NCI-H524 treated with DMSO at 0.1 percent for 48 hours (cell line): ENCODE data around the gene PEX26.
"Not testable (repeated sequence)": the region's sequence is repeated elsewhere in the genome, so short reads cannot be mapped to it uniquely, and the experiment has no call there.

Experiments used
- DNase-seq: peaks from one replicate; lab custom pipeline; 2025; lab: John Stamatoyannopoulos, UW

Gene PEX26

DNA sequence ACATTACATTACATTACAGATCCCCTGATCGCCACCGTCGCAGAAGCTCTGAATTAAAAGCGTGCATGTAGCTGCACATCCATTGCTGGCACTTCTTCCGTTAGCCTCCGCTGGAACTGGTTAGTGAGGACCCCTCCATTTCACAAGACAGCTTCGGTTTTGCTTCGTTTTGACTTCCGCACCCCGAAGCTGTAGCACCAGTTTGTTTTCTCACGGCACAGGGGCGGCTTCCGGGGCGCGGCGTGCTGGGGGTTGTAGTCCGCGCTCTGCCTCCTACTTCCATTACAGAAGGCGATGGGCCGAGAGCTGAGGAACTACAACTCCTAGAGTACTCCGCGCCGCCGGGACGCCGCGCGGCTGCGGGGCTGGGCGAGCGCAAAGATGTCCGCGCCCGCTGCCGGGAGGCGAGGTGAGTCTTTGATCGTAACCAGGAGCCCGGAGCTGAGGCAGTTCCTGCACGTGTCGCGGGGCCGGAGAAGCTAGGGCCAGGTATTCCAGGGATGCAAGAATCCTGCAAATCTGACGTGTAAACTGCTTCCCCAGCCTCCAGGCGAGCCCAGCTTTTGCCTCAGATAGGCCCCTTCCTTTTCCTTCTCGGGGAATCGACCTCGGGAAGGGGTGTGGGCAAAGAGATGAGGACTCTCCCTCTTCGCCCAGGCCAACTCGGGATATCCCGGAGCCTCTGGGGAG lies at the start of gene PEX26:
Gene PEX26 (plus strand): TSS at position 352 of the 690 bp plus-strand sequence. CDS start 387 bp downstream, outside the sequence.
- peak; percentile 79 for DNase-seq

DNA sequence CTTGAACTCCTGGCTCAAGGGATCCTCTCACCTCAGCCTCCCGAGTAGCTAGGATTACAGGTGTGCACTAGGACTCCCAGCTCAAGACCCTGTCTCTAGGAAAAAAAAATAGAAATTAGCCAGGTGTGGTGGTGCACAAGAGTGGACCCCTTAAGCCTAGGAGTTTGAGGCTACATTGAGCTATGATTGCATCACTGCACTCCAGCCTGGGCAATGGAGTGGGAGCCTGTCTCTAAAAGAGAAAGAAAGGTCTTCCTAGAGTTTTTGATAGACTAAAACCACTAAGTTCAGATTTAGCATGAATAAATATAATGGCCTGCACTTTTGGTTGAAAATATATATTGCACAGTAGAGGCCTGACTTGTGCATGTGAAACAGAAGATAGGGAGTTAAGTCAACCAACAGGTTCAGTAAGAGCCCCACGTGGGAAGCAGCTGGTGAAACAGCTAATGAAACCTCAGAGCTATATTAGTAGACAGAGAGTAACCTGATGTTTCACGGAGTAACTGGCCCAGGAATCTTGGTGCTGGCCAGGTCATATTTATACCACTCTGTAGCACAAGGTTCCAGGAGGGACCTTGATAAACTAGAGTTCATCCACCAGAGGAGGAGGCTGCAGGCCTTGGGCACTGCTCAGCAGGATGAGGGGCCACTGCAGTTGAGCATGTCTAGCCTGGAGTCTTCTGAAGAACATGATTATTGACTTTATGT lies 48.8 kb upstream of the PEX26 start:
- no peak for DNase-seq

- no peak for DNase-seq
Measured at GRCh38 chr22:18029686-18030267, 48.0 kb upstream of the PEX26 start.

DNA sequence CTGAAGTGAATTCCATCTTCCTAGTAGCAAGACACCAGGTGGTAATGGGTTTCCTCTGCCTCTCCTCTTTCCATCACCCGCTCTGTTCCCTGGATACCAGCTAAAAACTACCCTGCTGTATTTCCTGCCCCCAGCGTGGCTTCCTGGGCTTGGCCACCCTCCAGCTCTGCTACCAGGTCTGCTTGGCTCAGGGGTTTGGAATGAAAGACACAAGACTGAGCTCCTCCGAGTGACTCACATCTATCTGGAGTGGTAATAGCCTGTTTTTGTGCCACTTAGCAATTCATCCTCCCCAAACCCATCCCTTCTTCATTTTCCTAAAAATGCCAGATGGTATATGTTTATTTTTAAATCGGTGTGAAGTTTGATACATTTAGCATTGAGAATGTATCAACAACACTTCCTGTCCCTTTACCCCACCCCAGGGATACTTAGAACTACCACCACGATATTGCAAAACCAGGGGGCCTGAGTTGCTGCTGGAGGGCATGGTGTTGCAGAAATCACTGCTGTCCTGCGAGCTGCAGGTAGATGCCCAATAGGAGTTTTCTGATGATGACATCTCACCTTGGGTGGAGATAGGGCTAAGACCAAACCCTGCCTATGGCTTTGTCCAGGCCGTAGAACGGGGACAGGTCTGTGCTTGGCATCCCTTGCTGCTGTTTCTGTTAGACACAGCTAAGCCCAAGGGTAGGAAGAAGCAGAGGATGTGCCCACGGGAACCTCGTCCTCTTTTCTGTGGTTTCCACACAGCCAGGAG lies 45.9 kb upstream of the PEX26 start:
- no peak for DNase-seq

GRCh38 chr22:18032455-18033101 lies 45.2 kb upstream of the PEX26 start:
- DNase-seq = peak; percentile 59

GRCh38 chr22:18033204-18033998 lies 44.4 kb upstream of the PEX26 start:
- DNase-seq = no peak

- DNase-seq = no peak
Measured at GRCh38 chr22:18034076-18034475, 43.7 kb upstream of the PEX26 start.

GRCh38 chr22:18035751-18036150 lies 42.0 kb upstream of the PEX26 start:
- no peak for DNase-seq

DNA sequence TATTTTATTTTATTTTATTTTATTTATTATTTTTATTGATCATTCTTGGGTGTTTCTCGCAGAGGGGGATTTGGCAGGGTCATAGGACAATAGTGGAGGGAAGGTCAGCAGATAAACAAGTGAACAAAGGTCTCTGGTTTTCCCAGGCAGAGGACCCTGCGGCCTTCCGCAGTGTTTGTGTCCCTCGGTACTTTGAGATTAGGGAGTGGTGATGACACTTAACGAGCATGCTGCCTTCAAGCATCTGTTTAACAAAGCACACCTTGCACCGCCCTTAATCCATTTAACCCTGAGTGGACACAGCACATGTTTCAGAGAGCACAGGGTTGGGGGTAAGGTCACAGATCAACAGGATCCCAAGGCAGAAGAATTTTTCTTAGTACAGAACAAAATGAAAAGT lies 36.9 kb upstream of the PEX26 start:
- DNase-seq = not testable (repeated sequence)

DNA sequence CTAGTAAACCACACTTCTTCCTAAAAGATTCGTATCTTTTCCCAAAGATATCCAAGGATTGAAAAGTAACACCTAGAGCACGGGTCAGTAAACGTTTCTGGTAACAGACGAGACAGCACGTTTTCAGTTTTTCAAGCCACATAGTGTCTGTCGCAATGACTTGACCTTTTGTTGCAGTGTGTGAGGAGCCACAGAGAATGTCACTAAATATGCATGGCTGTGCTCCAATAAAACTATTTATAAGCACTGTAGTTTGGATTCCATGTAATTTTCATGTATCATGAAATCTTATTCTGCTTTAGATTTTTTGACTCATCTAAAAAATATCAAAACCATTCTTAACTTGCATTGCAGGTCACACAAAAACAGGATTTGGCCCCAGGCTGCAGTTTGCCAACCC lies 35.1 kb upstream of the PEX26 start:
- no peak for DNase-seq

DNA sequence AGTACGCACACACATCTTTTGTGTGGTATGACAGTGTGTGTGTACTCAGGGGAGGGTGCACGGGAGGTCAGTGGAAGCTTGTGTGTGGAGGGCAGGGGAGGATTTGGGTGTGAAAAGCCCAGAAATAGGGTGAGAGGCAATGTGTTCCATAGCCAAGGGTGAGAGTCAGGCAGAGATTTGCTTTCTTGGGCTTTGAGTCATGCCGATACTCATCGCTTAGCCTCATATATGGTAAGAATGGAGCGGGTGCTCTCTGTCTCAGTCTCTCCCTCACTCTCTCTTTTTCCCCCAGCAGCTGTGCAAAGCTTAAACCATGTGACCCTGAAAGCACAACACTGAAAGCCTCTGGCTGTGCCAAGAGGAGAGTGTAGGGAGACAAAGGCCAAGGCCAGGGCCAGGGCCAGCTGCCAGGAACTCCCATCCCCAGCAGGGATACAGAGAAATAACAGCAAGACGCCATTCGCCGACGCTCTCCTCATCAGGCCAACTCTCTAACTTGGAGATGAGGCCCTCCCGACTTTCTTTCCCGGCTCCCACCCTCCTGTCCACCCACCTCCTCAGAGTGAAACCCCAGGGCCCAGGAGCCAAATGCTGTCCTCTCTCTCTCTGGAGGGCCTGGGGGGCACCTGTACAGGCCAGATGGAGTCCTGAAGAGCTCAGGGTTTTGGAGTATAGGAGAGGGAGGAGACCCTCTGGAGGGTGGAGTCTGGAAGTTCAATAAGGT lies 33.1 kb upstream of the PEX26 start:
- DNase-seq = no peak

DNA sequence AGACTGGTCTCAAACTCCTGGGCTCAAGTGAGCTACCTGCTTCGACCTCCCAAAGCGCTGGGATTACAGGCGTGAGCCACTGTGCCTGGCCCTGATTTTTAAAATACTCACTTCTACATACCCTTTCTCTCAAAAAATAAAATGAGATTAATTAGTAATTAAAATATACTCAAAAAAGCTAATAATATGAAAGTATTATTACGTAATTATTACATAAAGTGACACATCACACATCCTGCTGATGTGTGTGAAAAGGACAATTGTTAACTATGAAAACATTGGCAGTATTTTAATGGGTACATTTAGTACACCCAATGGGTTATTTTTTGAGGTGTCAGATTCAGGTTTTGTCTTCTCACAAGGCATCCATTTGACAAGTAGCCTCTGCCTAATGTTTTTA lies 32.0 kb upstream of the PEX26 start:
- no peak for DNase-seq

DNA sequence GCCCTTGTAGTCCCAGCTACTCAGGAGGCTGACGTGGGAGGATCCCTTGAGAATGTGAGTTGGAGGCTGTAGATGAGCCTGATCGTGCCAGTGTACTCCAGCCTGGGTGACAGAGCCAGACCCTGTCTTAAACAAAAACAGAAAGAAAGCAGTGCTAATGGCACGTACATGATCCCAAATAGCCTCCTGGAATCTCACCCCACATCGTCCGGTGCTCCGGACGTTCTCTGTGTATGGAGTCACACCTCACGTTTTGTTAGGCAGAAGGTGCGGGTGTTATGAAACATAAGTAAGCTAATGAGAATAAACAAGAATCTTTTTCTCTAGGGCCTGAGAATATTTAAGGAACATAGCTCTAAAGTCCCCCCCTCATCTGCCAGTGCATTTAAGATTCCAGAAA lies 29.7 kb upstream of the PEX26 start:
- no peak for DNase-seq

DNA sequence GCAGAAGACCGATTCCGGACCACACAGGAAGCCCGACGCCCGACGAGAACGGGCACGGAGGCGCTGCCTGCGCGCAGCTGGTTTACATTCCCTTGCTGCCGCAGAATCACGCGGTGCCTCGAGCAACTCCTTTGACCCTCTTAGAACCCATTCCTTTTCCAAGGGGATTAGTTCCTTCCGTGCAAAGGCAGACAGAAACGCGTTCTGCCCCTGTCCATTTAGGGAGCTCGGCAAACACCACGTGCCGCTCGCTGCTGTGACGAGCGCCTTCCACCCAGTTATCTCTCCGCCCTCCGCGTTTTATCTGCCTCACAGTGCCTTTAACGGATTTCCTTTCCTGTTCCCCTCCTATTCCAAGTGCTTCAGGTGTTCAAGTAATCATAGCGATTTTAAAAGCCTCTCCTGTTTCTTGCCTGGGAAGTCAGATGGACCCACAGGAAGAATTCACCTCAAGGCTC lies 29.3 kb upstream of the PEX26 start:
- DNase-seq = no peak

- DNase-seq = no peak
Measured at GRCh38 chr22:18050065-18050464, 27.7 kb upstream of the PEX26 start.

GRCh38 chr22:18051113-18051512 lies 26.7 kb upstream of the PEX26 start:
- not testable (repeated sequence) for DNase-seq

- not testable (repeated sequence) for DNase-seq
Measured at GRCh38 chr22:18053216-18053946, 24.4 kb upstream of the PEX26 start.

DNA sequence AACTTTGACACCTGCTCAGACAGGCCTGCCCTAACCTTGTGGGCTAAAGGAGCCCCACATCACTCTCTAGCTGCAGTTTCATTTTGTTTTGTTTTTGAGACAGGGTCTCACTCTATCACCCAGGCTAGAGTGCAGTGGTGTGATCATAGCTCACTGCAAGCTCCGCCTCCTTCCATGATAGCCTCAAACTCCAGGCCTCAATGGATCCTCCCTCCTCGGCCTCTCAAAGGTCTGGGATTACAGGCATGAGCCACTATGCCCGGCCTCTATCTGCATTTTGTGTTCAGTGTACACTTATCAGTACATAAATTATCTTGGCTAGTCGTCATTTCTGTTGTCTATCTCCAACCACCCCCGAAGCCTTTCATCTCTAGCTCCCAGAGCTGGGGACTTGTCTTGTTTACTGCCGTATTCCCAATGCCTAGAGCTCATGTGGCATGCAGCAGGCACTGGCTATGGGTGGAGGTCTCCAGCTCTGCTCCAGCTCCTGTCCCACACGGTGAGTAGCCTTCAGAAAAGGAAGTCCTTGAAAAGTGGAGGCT lies 22.1 kb upstream of the PEX26 start:
- DNase-seq = no peak

GRCh38 chr22:18056161-18056666 lies 21.6 kb upstream of the PEX26 start:
- no peak for DNase-seq
